IMR-90 (cell line): Measurements from ENCODE around the gene EGFR. TPM values are rescaled to one million over a fixed set of nuclear protein-coding genes. Genes with fewer than 3 reads are reported as not detected.

Experiments used
- ATAC-seq: fragments of 200-7000 bp; cut with Tn5 transposase; 2 replicates; pipeline ENCODE4 v1.9.1; 2020; ENCODE audit warnings: low read depth, mild to moderate bottlenecking, moderate library complexity
- BruUV-seq: library from RNA; stranded (reverse); fragments of 400-500 nt; replicated peaks from 2 replicates; lab custom pipeline; 2021; lab: Mats Ljungman, UMichigan
- CTCF ChIA-PET: fragments of 300-600 bp; formaldehyde crosslinking; extraction: SDS; loops from one replicate; lab custom pipeline; 2021; ENCODE audit warnings: antibody characterized with exemption; lab: Yijun Ruan, JAX
- POLR2A ChIA-PET: fragments of 300-600 bp; sonication (Branson Sonifier 250); formaldehyde crosslinking; loops from one replicate; lab custom pipeline; 2022; ENCODE audit warnings: antibody characterized with exemption; ENCODE audit not compliant: unreplicated experiment; lab: Charles Lee
- DNase-seq: peaks from one replicate; pipeline ENCODE4 v3.0.0; 2013
- H2AFZ ChIP-seq: replicated peaks from 2 replicates; pipeline ENCODE3; 2013; ENCODE audit warnings: low read length, mild to moderate bottlenecking; ENCODE audit not compliant: poor library complexity
- H2AK5ac ChIP-seq: 2 replicates; pipeline ENCODE4 v1.6.1; 2013; ENCODE audit warnings: low read depth, low read length, inconsistent platforms
- H2AK9ac ChIP-seq: replicated peaks from 2 replicates; pipeline ENCODE3; 2013; ENCODE audit warnings: mild to moderate bottlenecking, low read depth, low read length, moderate library complexity; ENCODE audit not compliant: poor library complexity
- H2BK120ac ChIP-seq: 2 replicates; pipeline ENCODE4 v1.6.1; 2013; ENCODE audit warnings: low read depth, low read length, inconsistent platforms
- H2BK15ac ChIP-seq: 3 replicates; pipeline ENCODE4 v1.6.1; 2013; ENCODE audit warnings: low read depth, low read length, inconsistent platforms
- H2BK20ac ChIP-seq: 2 replicates; pipeline ENCODE4 v1.6.1; 2013; ENCODE audit warnings: low read depth, mild to moderate bottlenecking, inconsistent platforms, low read length, moderate library complexity
- H2BK5ac ChIP-seq: 2 replicates; pipeline ENCODE4 v1.6.1; 2013; ENCODE audit warnings: mild to moderate bottlenecking, low read depth, low read length, inconsistent platforms; ENCODE audit not compliant: poor library complexity, severe bottlenecking
- H3K14ac ChIP-seq: replicated peaks from 2 replicates; pipeline ENCODE4 v1.6.1; 2013; ENCODE audit warnings: low read depth, low read length, inconsistent platforms
- H3K18ac ChIP-seq: 2 replicates; pipeline ENCODE4 v1.6.1; 2013; ENCODE audit warnings: low read depth, low read length, control low read depth
- H3K23ac ChIP-seq: 2 replicates; pipeline ENCODE4 v1.6.1; 2013; ENCODE audit warnings: low read depth, low read length, inconsistent platforms
- H3K27ac ChIP-seq: 2 replicates; pipeline ENCODE4 v1.5.1; 2013; ENCODE audit warnings: mild to moderate bottlenecking, control low read depth, low read length; ENCODE audit not compliant: insufficient read depth
- H3K27me3 ChIP-seq: 2 replicates; pipeline ENCODE4 v1.6.1; 2013; ENCODE audit warnings: low read length; ENCODE audit not compliant: control insufficient read depth, insufficient read depth
- H3K36me3 ChIP-seq: 2 replicates; pipeline ENCODE4 v1.6.1; 2013; ENCODE audit warnings: low read length, mixed read lengths; ENCODE audit not compliant: control insufficient read depth, insufficient read depth
- H3K4ac ChIP-seq: 2 replicates; pipeline ENCODE4 v1.6.1; 2013; ENCODE audit warnings: low read depth, low read length, inconsistent platforms
- H3K4me1 ChIP-seq: 2 replicates; pipeline ENCODE4 v1.6.1; 2013; ENCODE audit warnings: low read length, mixed read lengths; ENCODE audit not compliant: control insufficient read depth, insufficient read depth
- H3K4me2 ChIP-seq: 2 replicates; pipeline ENCODE4 v1.6.1; 2013; ENCODE audit warnings: low read depth, mild to moderate bottlenecking, control low read depth, low read length, moderate library complexity
- H3K4me3 ChIP-seq: 2 replicates; pipeline ENCODE4 v1.5.1; 2013; ENCODE audit warnings: low read depth, mild to moderate bottlenecking, control low read depth, low read length, moderate library complexity; ENCODE audit not compliant: insufficient read depth
- H3K56ac ChIP-seq: 2 replicates; pipeline ENCODE4 v1.6.1; 2013; ENCODE audit warnings: low read length, inconsistent platforms; ENCODE audit not compliant: insufficient read depth; ENCODE audit errors: extremely low read depth
- H3K79me1 ChIP-seq, 2 experiments: 2 replicates each; pipeline ENCODE4 v1.6.1; 2013; ENCODE audit warnings: low read length in 2 of 2, inconsistent platforms in 1 of 2, low read depth in 1 of 2
- H3K9ac ChIP-seq: 2 replicates; pipeline ENCODE4 v1.6.1; 2013; ENCODE audit warnings: low read depth, low read length, control low read depth
- H3K9me1 ChIP-seq: 2 replicates; pipeline ENCODE4 v1.6.1; 2013; ENCODE audit warnings: low read length, inconsistent platforms; ENCODE audit not compliant: insufficient read depth
- H3K9me3 ChIP-seq: 2 replicates; pipeline ENCODE4 v1.6.1; 2013; ENCODE audit warnings: low read length; ENCODE audit not compliant: control insufficient read depth, insufficient read depth
- H4K20me1 ChIP-seq: 2 replicates; pipeline ENCODE4 v1.6.1; 2013; ENCODE audit warnings: low read length, inconsistent platforms; ENCODE audit not compliant: insufficient read depth
- H4K5ac ChIP-seq: 2 replicates; pipeline ENCODE4 v1.6.1; 2013; ENCODE audit warnings: mild to moderate bottlenecking, low read depth, low read length, control low read depth
- H4K8ac ChIP-seq, 2 experiments: 2 replicates each; pipeline ENCODE4 v1.6.1; 2013; ENCODE audit warnings: low read depth in 2 of 2, low read length in 2 of 2, control low read depth in 1 of 2, inconsistent platforms in 1 of 2
- H4K91ac ChIP-seq: 2 replicates; pipeline ENCODE4 v1.6.1; 2013; ENCODE audit warnings: low read depth, low read length, inconsistent platforms; ENCODE audit not compliant: insufficient read depth
- CEBPB ChIP-seq: IDR thresholded peaks from 2 replicates; pipeline ENCODE4 v1.6.1; 2012; ENCODE audit warnings: low read depth, low read length, improper control_type of control experiment
- FOS ChIP-seq: fragments of 150-350 bp; IDR thresholded peaks from 2 replicates; pipeline ENCODE4 v1.6.1; 2016; ENCODE audit warnings: low read depth, low read length
- MAFK ChIP-seq: IDR thresholded peaks from 2 replicates; pipeline ENCODE4 v1.6.1; 2012; ENCODE audit warnings: low read depth, low read length, improper control_type of control experiment
- MAZ ChIP-seq: IDR thresholded peaks from 2 replicates; pipeline ENCODE4 v1.6.1; 2012; ENCODE audit warnings: low read depth, mild to moderate bottlenecking, low read length, improper control_type of control experiment, moderate library complexity, borderline replicate concordance
- MXI1 ChIP-seq: IDR thresholded peaks from 2 replicates; pipeline ENCODE4 v1.6.1; 2012; ENCODE audit warnings: low read depth, mild to moderate bottlenecking, low read length, moderate library complexity, borderline replicate concordance
- NFE2L2 ChIP-seq: fragments of 150-350 bp; IDR thresholded peaks from 2 replicates; pipeline ENCODE4 v1.6.1; 2016; ENCODE audit warnings: low read depth, mild to moderate bottlenecking, low read length
- POLR2A ChIP-seq: IDR thresholded peaks from 2 replicates; pipeline ENCODE4 v1.6.1; 2012; ENCODE audit warnings: mild to moderate bottlenecking, low read depth, low read length
- RAD21 ChIP-seq: IDR thresholded peaks from 2 replicates; pipeline ENCODE4 v1.6.1; 2012; ENCODE audit warnings: low read length, improper control_type of control experiment
- WGBS, 2 experiments: methylation state at CpG; one replicate each; pipeline versions ENCODE4 v1.1.5 to v1.1.7; 2013; ENCODE audit warnings: missing lambda C conversion rate in 2 of 2; ENCODE audit not compliant: insufficient read length in 1 of 2; ENCODE audit errors: extremely low coverage in 2 of 2; 5-methylcytosine and 5-hydroxymethylcytosine counted together
- dilution Hi-C: fragments of 300-500 bp; cut with HindIII; formaldehyde crosslinking; loops from one replicate; pipeline ENCODE4 v1.14.3; 2018; ENCODE audit warnings: low sequenced_read_pairs; ENCODE audit not compliant: unreplicated experiment
- in situ Hi-C: fragments of 300-500 bp; cut with MboI; formaldehyde crosslinking; loops from 3 replicates; pipeline ENCODE4 v1.14.3; 2019; ENCODE audit warnings: low sequenced_read_pairs, inconsistent platforms, mixed read lengths
- intact Hi-C: fragments of 100-400 bp; cut with micrococcal nuclease; formaldehyde crosslinking; loops from 2 replicates; pipeline ENCODE4 v1.10.0; 2022
- polyA plus RNA-seq, 3 experiments: library from polyadenylated mRNA; depleted of rRNA; stranded (reverse); fragments of >200 nt; gene quantifications; 2 replicates each; pipeline ENCODE4 v1.2.3, GENCODE V29; 2012; ENCODE audit warnings: low replicate concordance in 1 of 3
- total RNA-seq: library from RNA; depleted of rRNA; stranded (reverse); fragments of >200 nt; gene quantifications from 2 replicates; pipeline ENCODE4 v1.2.3, GENCODE V29; 2012
- TF ChIP-seq, protein P1 (sequence below): conservative IDR thresholded peaks from 2 replicates; pipeline ENCODE4 v1.5.1; 2012; ENCODE audit warnings: mild to moderate bottlenecking, low read depth, low read length, improper control_type of control experiment

The EGFR gene
- total and polyA plus RNA-seq, 2 of the 4 experiments (the other 2 are of a cell fraction), result 36.9 to 60.4 TPM

DNA sequence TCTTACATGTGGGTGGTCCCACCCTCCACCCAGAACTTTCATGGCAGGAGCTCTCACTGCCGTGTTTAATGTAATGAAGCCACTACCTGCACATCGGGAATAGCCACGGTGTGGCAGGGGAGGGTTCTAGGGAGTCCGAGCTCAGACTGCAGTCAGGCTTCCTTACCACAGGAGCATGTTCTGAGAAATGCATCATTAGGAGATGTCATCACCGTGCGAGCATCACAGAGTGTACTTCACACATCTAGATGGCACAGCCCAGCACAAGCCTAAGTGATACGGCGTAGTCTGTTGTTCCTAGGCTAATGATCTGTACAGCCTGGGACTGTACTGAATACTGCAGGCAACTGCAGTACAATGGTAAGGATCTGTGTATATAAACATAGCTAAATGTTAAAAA, 193.4 kb downstream of the EGFR start:
- no peak overlapping the region for H2BK20ac ChIP-seq
- dilution Hi-C loops, result no loop called here
- intact Hi-C loops, result loop anchor here (5.0 kb wide), 1 partner anchor 35 kb away; no protein-coding TSS in a partner anchor
- H3K9me1 ChIP-seq, result peaks cover 29% of the 10 kb centered on the region
- H3K27me3 ChIP-seq, result no peaks in the 10 kb centered on the region
- no peak overlapping the region for H3K56ac ChIP-seq
- BruUV-seq, result no TSS peak
- no peaks in the 10 kb centered on the region for H3K9me3 ChIP-seq
- peaks cover 23% of the 10 kb centered on the region for H3K36me3 ChIP-seq
- H3K4ac ChIP-seq, result peak overlapping the region; percentile 60; the same call in 1 of the 2 replicates
- no peak overlapping the region for H2AK9ac ChIP-seq
- no peak overlapping the region for H2BK15ac ChIP-seq
- no peak overlapping the region for H3K27ac ChIP-seq
- ChIA-PET POLR2A (no interaction called here), CTCF (no interaction called here)
- no peak overlapping the region for H3K4me2 ChIP-seq
- no peak overlapping the region for H4K5ac ChIP-seq
- no peak overlapping the region for H2BK5ac ChIP-seq
- ATAC-seq, result no peak
- H3K9ac ChIP-seq, result no peak overlapping the region
- H2AK5ac ChIP-seq, result no peak overlapping the region
- no CpG with 5 or more reads among the region's 8 CpGs for WGBS, 2 experiments
- TF ChIP-seq CEBPB (no peak), NFE2L2 (no peak), MXI1 (no peak), FOS (no peak), POLR2A (no peak), RAD21 (no peak), MAZ (no peak), MAFK (no peak)
- TF ChIP-seq, protein P1, sequence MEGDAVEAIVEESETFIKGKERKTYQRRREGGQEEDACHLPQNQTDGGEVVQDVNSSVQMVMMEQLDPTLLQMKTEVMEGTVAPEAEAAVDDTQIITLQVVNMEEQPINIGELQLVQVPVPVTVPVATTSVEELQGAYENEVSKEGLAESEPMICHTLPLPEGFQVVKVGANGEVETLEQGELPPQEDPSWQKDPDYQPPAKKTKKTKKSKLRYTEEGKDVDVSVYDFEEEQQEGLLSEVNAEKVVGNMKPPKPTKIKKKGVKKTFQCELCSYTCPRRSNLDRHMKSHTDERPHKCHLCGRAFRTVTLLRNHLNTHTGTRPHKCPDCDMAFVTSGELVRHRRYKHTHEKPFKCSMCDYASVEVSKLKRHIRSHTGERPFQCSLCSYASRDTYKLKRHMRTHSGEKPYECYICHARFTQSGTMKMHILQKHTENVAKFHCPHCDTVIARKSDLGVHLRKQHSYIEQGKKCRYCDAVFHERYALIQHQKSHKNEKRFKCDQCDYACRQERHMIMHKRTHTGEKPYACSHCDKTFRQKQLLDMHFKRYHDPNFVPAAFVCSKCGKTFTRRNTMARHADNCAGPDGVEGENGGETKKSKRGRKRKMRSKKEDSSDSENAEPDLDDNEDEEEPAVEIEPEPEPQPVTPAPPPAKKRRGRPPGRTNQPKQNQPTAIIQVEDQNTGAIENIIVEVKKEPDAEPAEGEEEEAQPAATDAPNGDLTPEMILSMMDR, result no peak
- peaks cover 24% of the 10 kb centered on the region for H3K4me1 ChIP-seq
- H3K23ac ChIP-seq, result peak overlapping the region; percentile 67; the same call in 1 of the 2 replicates
- in situ Hi-C loops, result no loop called here
- H4K8ac ChIP-seq, result peak overlapping the region in 1 of 2 experiments; percentile 9; a peak in 1 of 4 replicates
- DNase-seq, result no peak
- no peak overlapping the region for H3K4me3 ChIP-seq
- no peak overlapping the region for H3K18ac ChIP-seq
- no peak overlapping the region for H2AFZ ChIP-seq
- H3K79me1 ChIP-seq, result peaks cover 4 to 27% of the 10 kb centered on the region in 2 experiments; a peak in 2 of 4 replicates
- no peak overlapping the region for H4K91ac ChIP-seq
- H4K20me1 ChIP-seq, result no peaks in the 10 kb centered on the region
- H3K14ac ChIP-seq, result no peak overlapping the region; the same call in 1 of the 2 replicates
- H2BK120ac ChIP-seq, result no peak overlapping the region
